GM12874 (cell line): ENCODE data around the gene PRUNE2.

Experiments used
- CTCF ChIP-seq: IDR thresholded peaks from 2 replicates; pipeline ENCODE4 v1.5.1; 2011; ENCODE audit warnings: low read depth, mild to moderate bottlenecking, control low read depth, low read length, moderate library complexity; ENCODE audit not compliant: insufficient read depth

The PRUNE2 gene

GRCh38 chr9:76744336-76744735 lies 161.6 kb downstream of the PRUNE2 start:
- TF ChIP-seq CTCF, result no peak

- no peak for TF ChIP-seq CTCF
Measured at GRCh38 chr9:76743931-76744330, 162.0 kb downstream of the PRUNE2 start.

GRCh38 chr9:76741524-76741923 lies 164.4 kb downstream of the PRUNE2 start:
- no peak for TF ChIP-seq CTCF

GRCh38 chr9:76738402-76738801 lies 167.5 kb downstream of the PRUNE2 start:
- TF ChIP-seq CTCF, result no peak

- no peak for TF ChIP-seq CTCF
Measured at GRCh38 chr9:76737154-76737902, 168.6 kb downstream of the PRUNE2 start.

GRCh38 chr9:76734716-76735115 lies 171.2 kb downstream of the PRUNE2 start:
- no peak for TF ChIP-seq CTCF

- no peak for TF ChIP-seq CTCF
Measured at GRCh38 chr9:76733096-76733495, 172.8 kb downstream of the PRUNE2 start.
